ENCODE data around the gene TNPO2.

Gene TNPO2

GRCh38 chr19:12723641-12724426 is at the start of gene TNPO2:
TSS of gene TNPO2 (minus strand) at chr19:12723932. CDS start at chr19:12720977, 2,955 bp downstream.
- Mint-ChIP-seq H3K27me3 (no peaks in the 10 kb centered on the region), H3K4me3 (peak within 1 kb of the TSS; percentile 99), H3K36me3 (ENCODE audit: low read depth) (peaks cover 73% of the 10 kb centered on the region), H3K4me1 (ENCODE audit: low read depth) (peaks cover 36% of the 10 kb centered on the region), H3K27ac (peak within 1 kb of the TSS; percentile 97), H3K9me3 (no peaks in the 10 kb centered on the region)
- peak; percentile 84 for DNase-seq

DNA sequence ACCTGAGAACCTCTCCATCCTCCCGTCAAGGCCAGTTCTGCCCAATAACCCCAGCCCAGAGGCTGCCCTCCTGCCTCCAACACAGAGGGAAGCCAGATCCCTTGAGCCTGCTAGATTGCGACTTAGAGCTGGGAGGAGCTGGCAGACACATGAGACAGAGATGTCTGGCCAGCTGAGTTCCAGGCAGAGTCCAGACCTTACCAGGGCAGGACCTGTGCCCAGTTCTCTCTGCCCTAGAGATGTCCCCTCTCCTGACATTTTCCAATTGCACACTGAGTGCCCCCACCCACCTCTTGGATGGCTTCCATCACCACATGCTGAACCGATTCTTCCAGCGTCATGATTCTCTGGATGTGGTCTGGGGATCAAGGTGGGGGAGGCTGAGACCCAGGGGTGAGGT is 48.6 kb upstream of the TNPO2 start:
- Mint-ChIP-seq H3K27ac (no peak overlapping the region), H3K36me3 (ENCODE audit: low read depth) (no peaks in the 10 kb centered on the region), H3K4me3 (no peak overlapping the region), H3K4me1 (ENCODE audit: low read depth) (peaks cover 24% of the 10 kb centered on the region), H3K27me3 (no peaks in the 10 kb centered on the region), H3K9me3 (no peaks in the 10 kb centered on the region)
- no peak for DNase-seq

DNA sequence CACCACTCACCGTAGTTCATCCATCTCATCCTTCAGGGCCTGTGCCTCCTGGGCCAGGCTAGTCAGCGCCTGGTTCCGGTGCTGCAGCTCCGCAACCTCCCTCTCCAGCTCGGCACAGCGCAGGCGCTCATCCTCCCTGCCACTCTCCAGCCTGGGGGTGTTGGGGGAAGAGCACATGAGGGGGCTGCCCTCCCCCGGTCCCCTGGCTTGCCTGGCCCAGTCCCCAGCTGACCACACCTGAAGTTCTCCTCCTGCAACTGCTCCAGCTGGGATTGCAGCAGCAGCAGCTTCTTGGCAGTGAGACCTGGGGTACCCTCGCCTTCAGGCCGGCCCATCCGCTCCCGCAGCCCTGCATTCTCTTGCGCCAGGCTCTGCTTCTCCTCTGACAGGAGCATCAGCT is 47.2 kb upstream of the TNPO2 start:
- Mint-ChIP-seq H3K9me3 (no peaks in the 10 kb centered on the region), H3K27ac (no peak overlapping the region), H3K27me3 (no peaks in the 10 kb centered on the region), H3K4me3 (no peak overlapping the region), H3K36me3 (ENCODE audit: low read depth) (no peaks in the 10 kb centered on the region), H3K4me1 (ENCODE audit: low read depth) (peaks cover 22% of the 10 kb centered on the region)
- DNase-seq: no peak

DNA sequence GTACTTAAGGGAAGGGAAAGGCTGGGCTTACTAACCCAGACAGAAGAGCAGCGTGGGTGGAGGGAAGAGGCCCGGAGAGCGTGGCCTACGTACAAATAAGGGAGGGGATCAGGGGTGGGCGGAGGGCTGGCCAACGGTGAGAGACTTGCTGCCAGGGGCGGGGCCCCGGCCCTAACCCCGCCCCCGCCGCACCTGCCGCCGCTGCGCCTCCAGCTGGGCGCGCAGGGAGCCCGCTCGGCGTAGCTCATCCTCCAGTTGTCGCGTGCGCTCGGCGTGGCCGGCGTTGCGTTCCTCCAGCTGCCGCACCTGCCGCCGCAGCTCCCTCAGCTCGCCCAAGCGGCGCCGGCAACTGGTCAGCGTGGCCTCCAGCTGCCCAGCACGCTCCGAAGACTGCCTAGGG is 46.0 kb upstream of the TNPO2 start:
- peaks cover 2% of the 10 kb centered on the region for H3K36me3 Mint-ChIP-seq (ENCODE audit: low read depth)
- H3K9me3 Mint-ChIP-seq: no peaks in the 10 kb centered on the region
- peak overlapping the region; percentile 26 for H3K4me3 Mint-ChIP-seq
- H3K27me3 Mint-ChIP-seq: no peaks in the 10 kb centered on the region
- no peak overlapping the region for H3K27ac Mint-ChIP-seq
- peaks cover 19% of the 10 kb centered on the region for H3K4me1 Mint-ChIP-seq (ENCODE audit: low read depth)
- DNase-seq: peak; percentile 67

DNA sequence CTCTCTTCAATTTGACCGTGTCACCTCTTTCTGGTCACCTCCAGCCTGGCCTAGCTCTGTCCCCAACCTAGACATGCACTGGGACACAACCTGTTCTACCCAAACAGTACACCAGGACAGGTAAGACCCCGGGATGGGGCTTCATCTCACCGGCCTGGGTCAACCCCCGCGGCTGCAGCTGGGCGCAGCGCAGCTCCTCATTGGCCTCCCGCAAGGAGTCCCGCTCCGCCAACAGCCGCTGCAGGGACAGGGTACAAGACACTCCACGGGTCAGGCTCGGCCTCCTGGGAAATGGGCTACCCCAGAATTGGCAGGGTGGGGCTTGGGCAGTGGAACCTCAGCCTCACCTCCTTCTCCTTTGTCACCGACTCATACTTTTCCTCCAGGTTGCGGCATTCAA is 43.9 kb upstream of the TNPO2 start:
- Mint-ChIP-seq H3K9me3 (no peaks in the 10 kb centered on the region), H3K36me3 (ENCODE audit: low read depth) (peaks cover 8% of the 10 kb centered on the region), H3K4me3 (no peak overlapping the region), H3K27ac (no peak overlapping the region), H3K4me1 (ENCODE audit: low read depth) (peaks cover 8% of the 10 kb centered on the region), H3K27me3 (no peaks in the 10 kb centered on the region)
- DNase-seq: no peak

GRCh38 chr19:12767150-12767549 is 43.4 kb upstream of the TNPO2 start:
- Mint-ChIP-seq H3K4me3 (no peak overlapping the region), H3K27me3 (no peaks in the 10 kb centered on the region), H3K4me1 (ENCODE audit: low read depth) (peaks cover 8% of the 10 kb centered on the region), H3K27ac (no peak overlapping the region), H3K9me3 (no peaks in the 10 kb centered on the region), H3K36me3 (ENCODE audit: low read depth) (peaks cover 8% of the 10 kb centered on the region)
- DNase-seq: no peak

GRCh38 chr19:12766051-12766521 is 42.4 kb upstream of the TNPO2 start:
- peak; percentile 91 for DNase-seq

DNA sequence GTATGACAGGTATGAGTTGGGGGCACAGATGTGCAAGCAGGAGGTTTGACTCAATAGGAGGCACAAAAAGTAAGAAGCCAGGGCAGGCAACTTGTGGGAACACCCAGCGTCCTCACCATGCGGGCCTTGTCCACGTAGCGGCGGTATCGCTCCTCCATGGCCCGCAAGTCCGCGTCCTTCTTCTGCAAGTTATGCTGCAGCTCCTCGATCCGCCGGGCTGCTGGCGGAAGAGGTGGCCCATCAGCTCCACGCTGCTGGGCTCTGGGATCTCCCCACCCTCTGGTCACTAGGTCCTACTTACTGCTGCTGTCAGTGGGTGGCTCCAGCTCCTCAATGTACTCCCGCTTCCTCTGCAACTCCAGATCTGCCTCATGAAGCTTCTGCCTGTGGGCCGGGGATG is 41.0 kb upstream of the TNPO2 start:
- Mint-ChIP-seq H3K4me3 (no peak overlapping the region), H3K27me3 (no peaks in the 10 kb centered on the region), H3K36me3 (ENCODE audit: low read depth) (peaks cover 8% of the 10 kb centered on the region), H3K4me1 (ENCODE audit: low read depth) (peaks cover 8% of the 10 kb centered on the region), H3K9me3 (no peaks in the 10 kb centered on the region), H3K27ac (no peak overlapping the region)
- DNase-seq: no peak

More at GRCh38 chr19:12766051-12766521, 42.4 kb upstream of the TNPO2 start:
- H3K9me3 Mint-ChIP-seq: no peaks in the 10 kb centered on the region
- peaks cover 8% of the 10 kb centered on the region for H3K4me1 Mint-ChIP-seq (ENCODE audit: low read depth)
- H3K4me3 Mint-ChIP-seq: peak overlapping the region; percentile 53
- H3K36me3 Mint-ChIP-seq (ENCODE audit: low read depth): peaks cover 8% of the 10 kb centered on the region
- no peak overlapping the region for H3K27ac Mint-ChIP-seq
- no peaks in the 10 kb centered on the region for H3K27me3 Mint-ChIP-seq

GRCh38 chr19:12763100-12763499 is 39.4 kb upstream of the TNPO2 start:
- Mint-ChIP-seq H3K36me3 (ENCODE audit: low read depth) (peaks cover 8% of the 10 kb centered on the region), H3K9me3 (no peaks in the 10 kb centered on the region), H3K27me3 (peaks cover 6% of the 10 kb centered on the region), H3K4me3 (no peak overlapping the region), H3K4me1 (ENCODE audit: low read depth) (peaks cover 6% of the 10 kb centered on the region), H3K27ac (no peak overlapping the region)
- DNase-seq: no peak

- Mint-ChIP-seq H3K4me3 (no peak overlapping the region), H3K27me3 (peaks cover 23% of the 10 kb centered on the region), H3K9me3 (no peaks in the 10 kb centered on the region), H3K4me1 (ENCODE audit: low read depth) (peaks cover 4% of the 10 kb centered on the region), H3K36me3 (ENCODE audit: low read depth) (peaks cover 6% of the 10 kb centered on the region), H3K27ac (no peak overlapping the region)
- no peak for DNase-seq
Measured at GRCh38 chr19:12759686-12760085, 36.0 kb upstream of the TNPO2 start.

GRCh38 chr19:12757544-12758274 is 34.0 kb upstream of the TNPO2 start:
- Mint-ChIP-seq H3K9me3 (no peaks in the 10 kb centered on the region), H3K4me1 (ENCODE audit: low read depth) (peaks cover 4% of the 10 kb centered on the region), H3K4me3 (peak overlapping the region; percentile 39), H3K27ac (no peak overlapping the region), H3K27me3 (peaks cover 39% of the 10 kb centered on the region), H3K36me3 (ENCODE audit: low read depth) (no peaks in the 10 kb centered on the region)
- DNase-seq: peak; percentile 83

DNA sequence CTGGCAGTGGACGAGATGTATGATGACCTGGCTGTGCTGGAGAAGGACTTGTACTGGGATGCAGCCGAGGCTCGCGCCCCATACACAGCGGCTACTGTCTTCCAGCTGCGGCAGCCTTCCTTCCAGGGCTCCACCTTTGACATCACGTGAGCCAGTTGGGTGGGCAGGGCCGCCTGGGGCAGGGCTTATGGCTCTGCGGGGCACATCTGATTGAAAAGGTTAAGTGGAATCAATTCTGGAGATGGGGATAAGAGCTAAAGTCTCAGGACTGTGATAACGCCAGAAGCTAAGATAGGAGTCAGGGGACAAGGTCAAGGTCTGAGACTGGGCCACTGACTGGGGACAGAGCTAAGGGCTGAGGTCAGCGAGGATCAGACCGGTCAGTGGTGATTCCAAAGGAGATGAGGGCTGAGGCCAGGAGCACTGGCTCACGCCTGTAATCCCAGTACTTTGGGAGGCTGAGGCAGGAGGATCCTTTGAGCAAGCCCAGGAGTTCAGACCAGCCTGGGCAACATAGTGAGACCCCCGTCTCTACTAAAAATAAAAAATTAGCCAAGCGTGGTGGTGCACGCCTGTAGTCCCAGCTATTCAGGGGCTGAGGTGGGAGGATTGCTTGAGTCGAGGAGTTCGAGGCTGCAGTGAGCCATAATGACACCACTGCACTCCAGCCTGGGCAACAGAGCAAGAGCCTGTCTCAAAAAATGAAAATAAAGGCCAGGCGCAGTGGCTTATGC is 32.6 kb upstream of the TNPO2 start:
- peaks cover 4% of the 10 kb centered on the region for H3K4me1 Mint-ChIP-seq (ENCODE audit: low read depth)
- no peak overlapping the region for H3K27ac Mint-ChIP-seq
- no peak for DNase-seq
- no peak overlapping the region for H3K4me3 Mint-ChIP-seq
- peaks cover 49% of the 10 kb centered on the region for H3K27me3 Mint-ChIP-seq
- H3K9me3 Mint-ChIP-seq: no peaks in the 10 kb centered on the region
- H3K36me3 Mint-ChIP-seq (ENCODE audit: low read depth): no peaks in the 10 kb centered on the region

GRCh38 chr19:12754465-12755196 is 30.9 kb upstream of the TNPO2 start:
- no peak for DNase-seq
- Mint-ChIP-seq H3K9me3 (no peaks in the 10 kb centered on the region), H3K4me1 (ENCODE audit: low read depth) (peaks cover 5% of the 10 kb centered on the region), H3K27ac (no peak overlapping the region), H3K36me3 (ENCODE audit: low read depth) (no peaks in the 10 kb centered on the region), H3K27me3 (peaks cover 59% of the 10 kb centered on the region), H3K4me3 (no peak overlapping the region)
